HG02642 (cell line): Measurements from ENCODE around the gene FNIP1.
"Not testable (repeated sequence)": the region's sequence is repeated elsewhere in the genome, so short reads cannot be mapped to it uniquely, and the experiment has no call there.

Source experiments
- ATAC-seq: cut with Tn5 transposase; IDR thresholded peaks from one replicate; pipeline ENCODE4 v1.9.1; 2021; ENCODE audit warnings: mild to moderate bottlenecking; ENCODE audit not compliant: unreplicated experiment, poor library complexity

Gene FNIP1

DNA sequence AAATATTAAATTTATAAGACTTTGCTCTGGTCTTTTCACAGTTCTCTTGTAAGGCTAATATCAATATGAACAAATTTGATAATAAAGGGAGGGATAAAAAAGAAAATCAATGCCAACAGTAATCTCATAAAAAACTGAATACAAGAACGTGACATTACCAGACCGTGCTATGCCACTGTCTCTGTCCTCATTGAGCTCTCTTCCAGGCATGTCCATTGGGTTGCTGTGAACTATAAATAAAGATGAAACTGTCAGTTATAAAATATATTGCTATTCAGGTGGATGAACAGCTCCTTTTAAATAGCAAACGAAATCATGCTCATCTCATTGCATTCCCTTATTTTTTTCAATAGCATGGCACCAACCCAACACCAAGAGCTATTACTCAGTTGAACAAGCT is 87.8 kb downstream of the FNIP1 start:
- ATAC-seq = no peak

- ATAC-seq = no peak
Measured at GRCh38 chr5:131706281-131706680, 90.5 kb downstream of the FNIP1 start.

DNA sequence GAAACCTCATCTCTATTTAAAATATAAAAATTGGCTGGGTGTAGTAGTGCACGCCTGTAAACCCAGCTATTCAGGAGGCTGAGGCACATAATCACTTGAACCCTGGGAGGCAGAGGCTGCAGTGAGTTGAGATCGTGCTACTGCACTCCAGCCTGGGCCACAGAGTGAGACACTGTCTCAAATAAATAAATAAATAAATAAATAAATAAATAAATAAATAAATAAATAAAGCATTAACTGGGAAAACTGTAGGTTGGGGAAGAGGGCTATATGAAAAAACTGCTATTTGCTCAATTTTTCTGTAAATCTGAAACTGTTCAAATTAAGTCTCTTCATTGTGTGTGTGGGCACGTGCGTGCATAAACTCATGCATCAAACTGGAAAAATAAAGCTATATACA is 101.9 kb downstream of the FNIP1 start:
- no peak for ATAC-seq

DNA sequence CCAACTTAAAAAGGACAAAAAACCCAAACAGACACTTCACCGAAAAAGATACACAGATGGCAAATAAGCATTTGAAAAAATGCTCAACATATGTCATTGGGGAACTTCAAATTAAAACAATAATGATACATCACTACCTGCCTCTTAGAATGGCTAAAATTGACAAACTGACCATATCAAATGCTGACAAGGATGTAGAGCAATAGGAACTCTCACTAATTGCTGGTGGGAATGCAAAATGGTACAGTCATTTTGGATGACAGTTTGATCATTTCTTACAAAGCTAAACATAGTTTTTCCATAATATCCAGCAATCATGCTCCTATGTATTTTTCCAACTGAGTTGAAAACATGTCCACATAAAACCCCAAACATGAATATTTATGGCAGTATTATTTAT is 102.9 kb downstream of the FNIP1 start:
- ATAC-seq = no peak

DNA sequence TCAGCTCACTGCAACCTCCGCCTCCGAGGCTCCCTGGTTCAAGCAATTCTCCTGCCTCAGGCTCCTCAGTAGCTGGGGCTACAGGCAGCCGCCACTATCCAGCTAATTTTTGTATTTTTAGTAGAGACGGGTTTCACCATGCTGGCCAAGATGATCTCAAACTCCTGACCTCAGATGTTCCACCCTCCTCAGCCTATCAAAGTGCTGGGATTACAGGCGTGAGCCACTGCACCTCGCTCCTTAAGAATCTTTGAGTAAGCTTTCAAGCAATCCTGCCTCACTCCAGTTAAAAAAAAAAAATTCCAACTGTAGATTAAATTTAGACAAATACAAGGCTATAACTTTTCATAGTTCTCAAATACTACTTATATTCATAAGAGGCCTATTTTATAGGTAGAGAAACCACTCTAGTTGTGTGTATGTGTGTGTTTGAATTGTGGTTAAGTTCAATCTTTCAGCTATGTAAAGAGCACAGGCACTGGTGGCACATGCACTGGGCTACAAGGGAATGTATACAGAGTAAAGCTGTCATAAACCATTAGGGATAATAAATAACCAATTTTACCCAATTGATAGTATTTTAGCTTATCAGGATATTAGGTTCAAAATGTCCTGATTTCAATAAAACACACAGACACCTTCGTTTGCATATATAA is 111.2 kb downstream of the FNIP1 start:
- no peak for ATAC-seq

GRCh38 chr5:131684595-131684994 is 112.2 kb downstream of the FNIP1 start:
- no peak for ATAC-seq

DNA sequence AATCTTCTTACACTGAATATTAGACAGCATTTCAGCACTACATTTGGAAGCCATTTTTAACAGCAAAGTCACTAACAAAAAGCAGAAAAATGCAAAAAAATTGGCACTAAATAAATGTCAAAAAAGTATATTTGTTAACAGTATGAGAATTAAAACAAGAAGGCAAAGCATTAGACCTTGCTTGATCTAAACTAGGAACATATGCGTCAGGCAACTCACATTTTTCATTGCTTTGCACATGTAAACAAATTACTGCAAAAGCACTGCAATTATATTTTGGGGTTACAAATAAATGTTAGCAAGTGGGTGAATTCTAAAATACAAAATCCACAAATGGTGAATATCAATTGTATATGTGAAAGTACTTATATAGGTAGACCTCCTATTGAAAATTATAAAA is 112.8 kb downstream of the FNIP1 start:
- no peak for ATAC-seq

DNA sequence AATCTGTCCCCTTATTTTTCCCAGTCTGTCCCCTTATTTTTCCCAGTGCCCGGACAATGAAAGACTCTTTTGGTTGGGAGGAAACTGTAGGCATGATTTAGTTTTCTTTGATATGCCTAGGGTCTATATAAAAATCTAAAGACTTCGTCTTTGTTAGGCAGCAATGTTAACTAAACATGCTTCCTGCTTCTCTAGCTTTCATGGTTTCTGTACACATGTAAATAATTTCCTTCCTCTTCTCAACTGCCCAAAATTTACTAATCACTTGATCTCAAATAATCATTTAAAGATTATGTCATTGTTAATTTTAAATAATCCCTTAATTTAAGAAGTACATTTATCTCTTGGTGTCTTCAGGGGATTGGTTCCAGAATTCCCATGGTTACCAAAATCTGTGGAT is 114.0 kb downstream of the FNIP1 start:
- no peak for ATAC-seq

DNA sequence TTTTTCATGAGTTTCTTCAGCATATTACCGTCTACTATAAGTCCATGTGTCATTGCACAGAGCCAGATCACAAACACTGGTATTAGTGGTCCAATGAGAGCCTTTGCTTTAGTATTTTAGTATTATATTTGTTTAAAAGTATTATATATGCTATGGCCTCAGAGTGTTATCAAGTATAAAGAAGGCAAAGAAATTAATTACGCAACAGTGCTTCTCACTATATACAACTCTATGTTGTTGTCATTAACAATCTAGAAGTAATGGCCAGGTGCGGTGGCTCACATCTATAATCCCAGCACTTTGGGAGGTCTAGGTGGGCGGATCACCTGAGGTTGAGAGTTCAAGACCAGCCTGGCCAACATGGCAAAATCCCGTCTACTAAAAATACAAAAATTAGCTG is 114.6 kb downstream of the FNIP1 start:
- ATAC-seq = no peak

GRCh38 chr5:131679911-131680310 is 116.9 kb downstream of the FNIP1 start:
- ATAC-seq = no peak

GRCh38 chr5:131678273-131678672 is 118.5 kb downstream of the FNIP1 start:
- ATAC-seq = not testable (repeated sequence)

DNA sequence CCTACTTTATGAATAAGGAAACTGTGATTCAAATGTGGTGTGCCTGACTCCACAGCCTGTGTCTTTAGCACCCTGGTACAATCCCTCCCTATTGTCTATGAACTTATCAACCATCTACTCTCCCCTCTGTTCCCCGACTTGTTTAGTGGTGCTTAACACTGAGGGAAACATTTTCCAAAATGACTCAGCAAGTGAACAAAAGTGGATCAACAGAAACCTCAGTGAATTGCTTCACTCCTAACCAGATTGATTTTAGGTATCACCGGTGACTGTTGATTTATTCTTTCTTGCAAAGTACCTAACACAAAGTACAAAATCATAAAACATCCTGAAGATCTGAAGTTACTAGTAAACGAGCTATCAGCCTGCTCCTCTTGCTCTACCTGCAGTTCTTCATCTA is 119.7 kb downstream of the FNIP1 start:
- ATAC-seq = no peak

DNA sequence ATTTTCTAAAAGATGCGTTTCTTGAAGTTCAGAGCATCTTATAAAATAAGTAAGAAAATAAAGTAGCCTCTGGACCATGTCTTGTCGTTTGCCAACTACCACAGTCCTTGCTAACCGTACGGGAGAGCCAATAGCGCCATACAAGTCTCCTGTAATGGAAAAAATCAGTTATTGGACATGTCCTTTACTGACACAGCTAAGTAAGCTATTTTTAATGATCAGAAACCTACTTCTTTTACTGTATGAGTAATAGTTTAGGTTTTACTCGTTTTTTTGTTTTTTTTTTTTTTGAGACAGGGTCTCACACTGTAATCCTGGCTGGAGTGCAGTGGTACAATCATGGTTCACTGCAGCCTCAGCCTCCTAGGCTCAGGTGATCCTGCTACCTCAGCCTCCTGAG is 124.0 kb downstream of the FNIP1 start:
- peak; percentile 42 for ATAC-seq

DNA sequence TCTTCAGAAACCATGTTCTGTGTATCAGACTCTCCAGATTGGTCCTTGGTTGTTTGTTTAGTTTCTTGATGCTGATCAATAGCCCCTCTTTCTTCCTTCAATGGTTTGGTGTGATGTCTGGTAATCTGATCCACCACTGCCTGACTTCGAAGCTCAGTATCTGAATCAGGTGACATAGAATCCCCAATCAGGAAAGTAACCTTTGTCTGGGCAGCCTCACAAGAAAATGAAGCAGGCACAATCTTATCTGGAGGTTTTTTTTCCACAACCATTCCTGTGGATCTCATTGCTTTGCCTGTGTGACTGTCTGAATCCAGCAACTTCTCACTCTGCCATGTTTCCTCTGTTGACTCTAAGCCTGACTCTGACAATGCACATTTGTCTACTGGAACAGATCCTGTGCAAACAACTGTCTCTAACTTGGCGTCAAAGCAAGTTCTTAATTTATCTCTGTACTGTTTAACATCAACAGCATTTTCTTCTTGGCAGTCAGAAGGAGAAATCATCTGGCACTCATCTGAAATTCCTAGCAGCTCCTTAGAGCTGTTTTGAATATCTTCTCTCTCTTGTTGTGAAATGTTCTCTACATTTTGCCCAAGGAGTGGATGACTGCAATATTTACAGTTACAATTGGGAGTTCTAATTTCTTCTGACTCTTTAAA is 124.7 kb downstream of the FNIP1 start:
- no peak for ATAC-seq

DNA sequence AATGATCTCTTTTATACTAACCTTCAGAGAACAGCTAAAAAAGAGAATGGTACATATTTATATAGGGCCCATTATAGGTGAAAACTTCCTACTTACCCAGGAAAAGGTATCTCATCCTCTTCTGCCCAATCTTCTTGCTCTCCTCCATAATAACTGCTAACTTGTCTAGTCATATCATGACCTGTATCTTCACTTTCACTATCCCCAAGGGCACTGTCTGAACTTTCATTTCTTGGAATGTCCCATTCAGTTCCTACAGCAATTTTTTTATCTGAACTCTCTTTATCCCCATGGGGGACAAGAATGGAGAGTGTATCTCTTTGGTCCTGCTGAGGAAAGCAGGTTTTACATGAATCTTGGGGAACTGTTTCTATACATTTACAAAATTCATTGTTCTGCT is 125.4 kb downstream of the FNIP1 start:
- ATAC-seq = no peak

DNA sequence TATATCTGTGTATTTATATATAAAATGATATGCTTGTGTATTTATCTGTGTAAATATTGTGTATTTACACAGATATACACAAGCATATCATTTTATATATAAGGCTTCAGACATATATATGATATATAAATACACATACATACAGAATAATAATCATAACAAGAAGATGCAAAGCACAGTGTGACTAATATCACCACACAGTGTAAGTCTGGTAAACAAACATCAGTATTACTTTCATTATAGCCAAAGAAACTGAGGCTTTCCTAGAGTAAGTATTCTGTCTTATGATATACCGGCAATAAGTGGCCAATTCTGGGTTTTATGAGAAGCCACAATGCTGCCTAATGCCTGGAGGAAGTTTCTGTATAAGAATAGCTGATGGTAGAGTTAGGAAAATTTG is 131.9 kb downstream of the FNIP1 start:
- no peak for ATAC-seq

DNA sequence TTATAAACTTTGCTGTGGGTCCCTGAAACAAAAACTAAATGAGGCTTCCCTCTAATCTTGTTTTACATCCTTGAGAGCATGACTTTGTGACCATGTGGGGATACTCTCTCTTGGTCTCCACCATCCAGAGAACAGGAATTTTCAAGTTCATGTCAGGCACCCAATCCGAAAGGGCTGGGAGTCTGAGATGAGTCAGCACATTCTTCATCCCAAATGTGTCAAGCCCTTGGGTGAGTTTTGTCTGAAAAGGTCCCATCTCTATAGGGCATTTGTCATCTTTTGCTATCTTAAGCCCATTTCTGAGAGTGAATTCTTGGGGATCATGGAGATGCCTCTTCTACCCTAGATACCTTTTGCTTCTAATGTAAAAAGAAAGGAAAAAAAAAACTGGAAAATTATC is 134.9 kb downstream of the FNIP1 start:
- no peak for ATAC-seq

DNA sequence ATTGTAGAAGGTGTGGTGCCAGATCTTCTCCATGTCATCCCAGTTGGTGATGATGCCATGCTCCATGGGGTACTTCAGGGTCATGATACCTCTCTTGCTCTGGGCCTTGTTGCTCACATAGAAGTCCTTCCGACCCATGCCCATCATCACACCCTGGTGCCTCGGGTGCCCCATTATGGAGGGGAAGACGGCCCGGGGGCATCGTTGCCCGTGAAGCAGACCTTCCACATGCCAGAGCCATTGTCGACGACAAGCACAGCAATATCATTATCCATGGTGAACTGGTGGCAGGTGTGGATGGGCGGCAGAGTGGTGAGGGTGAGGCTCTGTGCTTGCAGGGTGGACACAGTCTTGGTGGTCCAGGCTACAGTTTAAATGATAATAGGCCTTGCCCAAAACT is 137.0 kb downstream of the FNIP1 start:
- ATAC-seq = no peak

DNA sequence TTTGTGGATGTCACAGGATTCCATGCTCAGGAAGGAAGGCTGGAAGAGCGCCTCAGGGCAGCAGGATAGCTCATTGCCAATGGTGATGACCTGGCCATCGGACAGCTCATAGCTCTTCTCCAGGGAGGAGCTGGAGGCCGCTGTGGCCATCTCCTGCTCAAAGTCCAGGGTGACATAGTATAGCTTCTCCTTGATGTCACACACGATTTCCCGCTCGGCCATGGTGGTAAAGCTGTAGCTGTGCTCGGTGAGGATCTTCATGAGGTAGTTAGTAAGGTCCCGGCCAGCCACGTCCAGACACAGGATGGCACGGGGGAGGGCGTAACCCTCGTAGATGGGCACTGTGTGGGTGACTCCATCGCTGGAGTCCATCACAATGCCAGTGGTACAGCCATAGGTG is 137.5 kb downstream of the FNIP1 start:
- no peak for ATAC-seq

DNA sequence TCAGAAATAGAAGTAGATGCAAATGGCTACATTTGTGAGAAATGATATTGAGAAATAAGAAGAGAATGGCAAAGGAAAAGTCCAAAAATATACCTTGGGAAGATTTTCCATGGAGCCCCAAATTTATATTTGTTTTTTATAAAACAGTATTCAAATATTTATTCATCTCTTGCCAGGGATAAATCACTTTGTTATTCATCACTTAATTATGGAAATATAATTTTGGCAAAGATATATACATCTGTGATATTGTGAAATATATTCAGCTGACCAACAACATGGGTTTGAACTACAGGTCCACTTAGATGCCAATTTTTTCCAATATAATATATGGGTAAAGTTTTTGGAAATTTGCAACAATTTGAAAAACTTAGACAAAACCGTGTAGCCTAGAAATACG is 142.0 kb downstream of the FNIP1 start:
- no peak for ATAC-seq

GRCh38 chr5:131654309-131654708 is 142.5 kb downstream of the FNIP1 start:
- ATAC-seq = no peak

GRCh38 chr5:131649161-131649560 is 147.7 kb downstream of the FNIP1 start:
- ATAC-seq = no peak
